Measurements from ENCODE around the gene DIAPH3. TPM values are rescaled to one million over a fixed set of nuclear protein-coding genes. Genes with fewer than 3 reads are reported as not detected.

Gene DIAPH3
- total RNA-seq, 5 donors from 2014 or later (not counting 1 experiment from before 2014, with no cell fraction given), result 0.14 to 0.45 (median 0.30) TPM

GRCh38 chr13:59738921-59739320 lies 424.8 kb downstream of the DIAPH3 start:
- Mint-ChIP-seq H3K4me3 (no peak overlapping the region), H3K4me1 (peaks cover 0 to 2% (median 2%) of the 10 kb centered on the region in 3 donors), H3K27me3 (no peaks in the 10 kb centered on the region), H3K9me3 (peaks cover 0 to 6% (median 0%) of the 10 kb centered on the region in 3 donors), H3K27ac (no peak overlapping the region), H3K36me3 (no peaks in the 10 kb centered on the region)
- Histone ChIP-seq H3K4me3 (ENCODE audit: control insufficient read depth in 1 of 2, extremely low read depth in 1 of 2, low read length in 1 of 2) (no peak overlapping the region), H3K4me1 (ENCODE audit: control insufficient read depth in 1 of 2, extremely low read depth in 1 of 2, insufficient read depth in 2 of 2, low read length in 2 of 2) (no peaks in the 10 kb centered on the region), H3K36me3 (ENCODE audit: control insufficient read depth in 2 of 2, extremely low read depth in 1 of 2, insufficient read depth in 1 of 2, low read length in 1 of 2) (no peaks in the 10 kb centered on the region), H3K9me3 (no peaks in the 10 kb centered on the region), H3K27me3 (replicated peaks in 1 of 2; ENCODE audit: control insufficient read depth in 2 of 2, extremely low read depth in 1 of 2, insufficient read depth in 2 of 2, low read length in 1 of 2) (no peaks in the 10 kb centered on the region), H3K27ac (ENCODE audit: low read length) (no peak overlapping the region)
- ATAC-seq (replicated peaks in 1 of 4), result no peak
- POLR2A ChIA-PET, result no interaction called here
- WGBS (ENCODE audit: insufficient coverage), result no CpG with 5 or more reads among the region's 5 CpGs
- no peak for DNase-seq
- CTCF ChIA-PET, result no interaction called here

GRCh38 chr13:59734393-59734792 lies 429.3 kb downstream of the DIAPH3 start:
- WGBS (ENCODE audit: insufficient coverage), result 32% methylated on average over 5 of the region's 6 CpGs
- Histone ChIP-seq H3K27ac (ENCODE audit: low read length) (no peak overlapping the region), H3K27me3 (replicated peaks in 1 of 2; ENCODE audit: control insufficient read depth in 2 of 2, extremely low read depth in 1 of 2, insufficient read depth in 2 of 2, low read length in 1 of 2) (no peaks in the 10 kb centered on the region), H3K4me3 (ENCODE audit: control insufficient read depth in 1 of 2, extremely low read depth in 1 of 2, low read length in 1 of 2) (no peak overlapping the region), H3K4me1 (ENCODE audit: control insufficient read depth in 1 of 2, extremely low read depth in 1 of 2, insufficient read depth in 2 of 2, low read length in 2 of 2) (no peaks in the 10 kb centered on the region), H3K9me3 (no peaks in the 10 kb centered on the region), H3K36me3 (ENCODE audit: control insufficient read depth in 2 of 2, extremely low read depth in 1 of 2, insufficient read depth in 1 of 2, low read length in 1 of 2) (no peaks in the 10 kb centered on the region)
- POLR2A ChIA-PET, result interaction anchor here in 1 of 2 donors (0.6 kb wide), 1 partner anchor 88 kb away, joined by 3 read pairs; no protein-coding TSS in a partner anchor
- Mint-ChIP-seq H3K9me3 (no peaks in the 10 kb centered on the region), H3K36me3 (no peaks in the 10 kb centered on the region), H3K4me1 (peaks cover 0 to 2% (median 2%) of the 10 kb centered on the region in 3 donors), H3K27ac (no peak overlapping the region), H3K27me3 (no peaks in the 10 kb centered on the region), H3K4me3 (no peak overlapping the region)
- CTCF ChIA-PET, result interaction anchor here in 1 of 2 donors (0.6 to 0.7 kb wide), 2 partner anchors 10 to 22 kb away, joined by 3 to 4 read pairs; no protein-coding TSS in a partner anchor
- DNase-seq (no peak), ATAC-seq (replicated peaks in 1 of 4) (no peak)

DNA sequence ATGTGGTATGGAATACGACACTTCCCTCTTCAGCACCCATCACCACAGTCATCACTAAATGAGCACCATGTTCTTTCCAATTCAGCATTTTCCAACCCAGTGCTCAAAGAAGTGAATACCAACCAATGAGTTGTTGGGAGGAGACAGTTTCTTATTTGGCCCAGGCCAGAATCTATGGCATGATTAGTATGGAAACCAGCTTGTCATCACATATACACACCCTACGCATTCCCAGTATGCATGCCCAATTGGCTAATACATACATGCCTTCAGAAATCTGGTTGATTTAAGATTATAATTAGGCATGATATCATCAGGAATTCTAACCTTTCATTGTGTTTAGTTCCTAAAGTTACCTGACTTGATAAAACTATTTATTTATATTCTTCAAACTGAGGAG lies 430.0 kb downstream of the DIAPH3 start:
- no peaks in the 10 kb centered on the region for H3K9me3 ChIP-seq
- POLR2A ChIA-PET, result no interaction called here
- Mint-ChIP-seq H3K4me1 (peaks cover 0 to 2% (median 2%) of the 10 kb centered on the region in 3 donors), H3K9me3 (no peaks in the 10 kb centered on the region), H3K27ac (no peak overlapping the region), H3K27me3 (no peaks in the 10 kb centered on the region), H3K4me3 (no peak overlapping the region), H3K36me3 (no peaks in the 10 kb centered on the region)
- CTCF ChIA-PET, result no interaction called here
- no peak overlapping the region for H3K27ac ChIP-seq (ENCODE audit: low read length)
- no CpG with 5 or more reads among the region's 2 CpGs for WGBS (ENCODE audit: insufficient coverage)
- H3K36me3 ChIP-seq (ENCODE audit: control insufficient read depth in 2 of 2, extremely low read depth in 1 of 2, insufficient read depth in 1 of 2, low read length in 1 of 2), result no peaks in the 10 kb centered on the region
- H3K4me3 ChIP-seq (ENCODE audit: control insufficient read depth in 1 of 2, extremely low read depth in 1 of 2, low read length in 1 of 2), result no peak overlapping the region
- no peak for ATAC-seq (replicated peaks in 1 of 4)
- no peaks in the 10 kb centered on the region for H3K27me3 ChIP-seq (replicated peaks in 1 of 2; ENCODE audit: control insufficient read depth in 2 of 2, extremely low read depth in 1 of 2, insufficient read depth in 2 of 2, low read length in 1 of 2)
- no peak for DNase-seq
- no peaks in the 10 kb centered on the region for H3K4me1 ChIP-seq (ENCODE audit: control insufficient read depth in 1 of 2, extremely low read depth in 1 of 2, insufficient read depth in 2 of 2, low read length in 2 of 2)

GRCh38 chr13:59730026-59730425 lies 433.7 kb downstream of the DIAPH3 start:
- Histone ChIP-seq H3K4me1 (ENCODE audit: control insufficient read depth in 1 of 2, extremely low read depth in 1 of 2, insufficient read depth in 2 of 2, low read length in 2 of 2) (no peaks in the 10 kb centered on the region), H3K4me3 (ENCODE audit: control insufficient read depth in 1 of 2, extremely low read depth in 1 of 2, low read length in 1 of 2) (no peak overlapping the region), H3K27ac (ENCODE audit: low read length) (no peak overlapping the region), H3K9me3 (no peaks in the 10 kb centered on the region), H3K36me3 (ENCODE audit: control insufficient read depth in 2 of 2, extremely low read depth in 1 of 2, insufficient read depth in 1 of 2, low read length in 1 of 2) (no peaks in the 10 kb centered on the region), H3K27me3 (replicated peaks in 1 of 2; ENCODE audit: control insufficient read depth in 2 of 2, extremely low read depth in 1 of 2, insufficient read depth in 2 of 2, low read length in 1 of 2) (no peaks in the 10 kb centered on the region)
- CTCF ChIA-PET, result no interaction called here
- no peaks in the 10 kb centered on the region for H3K9me3 Mint-ChIP-seq
- peaks cover 0 to 2% (median 2%) of the 10 kb centered on the region in 3 donors for H3K4me1 Mint-ChIP-seq
- H3K36me3 Mint-ChIP-seq, result no peaks in the 10 kb centered on the region
- POLR2A ChIA-PET, result interaction anchor here in 1 of 2 donors (0.8 kb wide), 1 partner anchor 598 kb away, joined by 4 read pairs; no protein-coding TSS in a partner anchor
- DNase-seq (no peak), ATAC-seq (replicated peaks in 1 of 4) (no peak)
- no CpG with 5 or more reads among the region's 3 CpGs for WGBS (ENCODE audit: insufficient coverage)
- H3K27me3 Mint-ChIP-seq, result no peaks in the 10 kb centered on the region
- no peak overlapping the region for H3K4me3 Mint-ChIP-seq
- H3K27ac Mint-ChIP-seq, result no peak overlapping the region

DNA sequence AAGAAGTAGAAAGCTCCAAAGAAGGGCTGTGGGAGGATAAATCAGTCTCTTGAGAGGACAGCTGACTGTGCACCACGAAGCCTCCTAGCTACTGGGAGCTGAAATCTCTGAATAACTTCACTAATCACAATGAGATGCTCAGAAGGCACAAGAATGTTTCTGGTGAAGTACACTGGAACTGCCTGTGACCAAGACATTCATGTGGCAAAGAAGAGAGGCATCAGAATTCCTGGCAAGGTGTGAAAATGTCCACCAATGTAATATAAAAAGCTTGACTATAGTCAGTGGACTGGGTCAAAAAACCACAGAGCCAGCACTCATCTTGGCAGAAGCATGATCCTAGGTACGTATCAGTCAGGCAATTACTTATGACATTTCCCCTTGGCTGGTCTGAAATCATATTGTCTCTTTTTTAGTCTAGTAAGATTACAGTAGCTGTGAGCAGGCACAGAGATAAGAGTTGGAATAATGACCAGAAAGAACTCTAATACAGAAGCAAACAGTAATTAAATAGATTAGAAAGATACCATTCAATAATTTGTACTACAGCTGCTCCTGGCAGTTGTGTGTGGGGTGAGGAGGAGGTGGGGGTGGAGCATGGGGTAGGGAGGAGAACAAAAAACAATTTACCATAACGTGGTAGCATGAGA lies 434.7 kb downstream of the DIAPH3 start:
- H3K9me3 Mint-ChIP-seq, result no peaks in the 10 kb centered on the region

GRCh38 chr13:59721926-59722910 lies 441.5 kb downstream of the DIAPH3 start:
- H3K27ac ChIP-seq (ENCODE audit: low read length), result no peak overlapping the region
- POLR2A ChIA-PET, result no interaction called here
- Mint-ChIP-seq H3K4me3 (no peak overlapping the region), H3K27ac (no peak overlapping the region), H3K36me3 (no peaks in the 10 kb centered on the region), H3K9me3 (no peaks in the 10 kb centered on the region), H3K27me3 (no peaks in the 10 kb centered on the region), H3K4me1 (peaks cover 12 to 16% (median 12%) of the 10 kb centered on the region in 3 donors)
- H3K4me3 ChIP-seq (ENCODE audit: control insufficient read depth in 1 of 2, extremely low read depth in 1 of 2, low read length in 1 of 2), result no peak overlapping the region
- H3K9me3 ChIP-seq, result no peaks in the 10 kb centered on the region
- WGBS (ENCODE audit: insufficient coverage), result 100% methylated on average over 1 of the region's 6 CpGs
- H3K36me3 ChIP-seq (ENCODE audit: control insufficient read depth in 2 of 2, extremely low read depth in 1 of 2, insufficient read depth in 1 of 2, low read length in 1 of 2), result no peaks in the 10 kb centered on the region
- CTCF ChIA-PET, result interaction anchor here (0.6 to 0.7 kb wide), 2 partner anchors 40 to 97 kb away, joined by 3 to 4 read pairs; no protein-coding TSS in a partner anchor
- DNase-seq (peak in 1 of 35 experiments; percentile 1), ATAC-seq (replicated peaks in 1 of 4) (peak in 3 of 4 experiments; percentile 50 to 52 (median 51))
- no peaks in the 10 kb centered on the region for H3K27me3 ChIP-seq (replicated peaks in 1 of 2; ENCODE audit: control insufficient read depth in 2 of 2, extremely low read depth in 1 of 2, insufficient read depth in 2 of 2, low read length in 1 of 2)
- peaks cover 0 to 4% of the 10 kb centered on the region in 2 experiments for H3K4me1 ChIP-seq (ENCODE audit: control insufficient read depth in 1 of 2, extremely low read depth in 1 of 2, insufficient read depth in 2 of 2, low read length in 2 of 2)

More for the DNA sequence above, 434.7 kb downstream of the DIAPH3 start:
- no peaks in the 10 kb centered on the region for H3K4me1 ChIP-seq (ENCODE audit: control insufficient read depth in 1 of 2, extremely low read depth in 1 of 2, insufficient read depth in 2 of 2, low read length in 2 of 2)
- DNase-seq (no peak), ATAC-seq (replicated peaks in 1 of 4) (no peak)
- no peaks in the 10 kb centered on the region for H3K36me3 ChIP-seq (ENCODE audit: control insufficient read depth in 2 of 2, extremely low read depth in 1 of 2, insufficient read depth in 1 of 2, low read length in 1 of 2)
- WGBS (ENCODE audit: insufficient coverage), result 92% methylated on average over 2 of the region's 3 CpGs
- POLR2A ChIA-PET, result no interaction called here
- no peak overlapping the region for H3K27ac Mint-ChIP-seq
- no peaks in the 10 kb centered on the region for H3K36me3 Mint-ChIP-seq
- no peak overlapping the region for H3K4me3 ChIP-seq (ENCODE audit: control insufficient read depth in 1 of 2, extremely low read depth in 1 of 2, low read length in 1 of 2)
- no peaks in the 10 kb centered on the region for H3K9me3 ChIP-seq
- H3K4me1 Mint-ChIP-seq, result no peaks in the 10 kb centered on the region
- no peak overlapping the region for H3K4me3 Mint-ChIP-seq
- no peak overlapping the region for H3K27ac ChIP-seq (ENCODE audit: low read length)
- no peaks in the 10 kb centered on the region for H3K27me3 Mint-ChIP-seq
- H3K27me3 ChIP-seq (replicated peaks in 1 of 2; ENCODE audit: control insufficient read depth in 2 of 2, extremely low read depth in 1 of 2, insufficient read depth in 2 of 2, low read length in 1 of 2), result no peaks in the 10 kb centered on the region
- CTCF ChIA-PET, result no interaction called here
